AG10803 (cell line): ENCODE results near the gene B3GALNT2.

ENCODE experiments used
- DNase-seq: peaks from one replicate; pipeline ENCODE4 v3.0.0; 2010; ENCODE audit warnings: low read depth
- H3K4me3 ChIP-seq: 2 replicates; pipeline ENCODE4 v1.5.1; 2011; ENCODE audit warnings: mild to moderate bottlenecking, low read length, control low read depth
- CTCF ChIP-seq: conservative IDR thresholded peaks from 2 replicates; pipeline ENCODE4 v1.5.1; 2011; ENCODE audit warnings: mild to moderate bottlenecking, low read length, control low read depth, inconsistent platforms

Gene B3GALNT2

GRCh38 chr1:235429143-235429542, 75.1 kb downstream of the B3GALNT2 start:
- peak; percentile 16 for DNase-seq
- TF ChIP-seq CTCF, result no peak
- no peak overlapping the region for H3K4me3 ChIP-seq

GRCh38 chr1:235427447-235427846, 76.8 kb downstream of the B3GALNT2 start:
- no peak for TF ChIP-seq CTCF
- no peak for DNase-seq
- no peak overlapping the region for H3K4me3 ChIP-seq

- TF ChIP-seq CTCF, result no peak
- no peak overlapping the region for H3K4me3 ChIP-seq
- no peak for DNase-seq
Observed at GRCh38 chr1:235426680-235427079, 77.6 kb downstream of the B3GALNT2 start.

- no peak overlapping the region for H3K4me3 ChIP-seq
- no peak for DNase-seq
- no peak for TF ChIP-seq CTCF
Observed at GRCh38 chr1:235426143-235426542, 78.1 kb downstream of the B3GALNT2 start.

- TF ChIP-seq CTCF, result no peak
Observed at GRCh38 chr1:235425357-235425756, 78.9 kb downstream of the B3GALNT2 start.

GRCh38 chr1:235424092-235424491, 80.2 kb downstream of the B3GALNT2 start:
- TF ChIP-seq CTCF, result no peak
- H3K4me3 ChIP-seq, result no peak overlapping the region
- DNase-seq, result no peak

More at GRCh38 chr1:235425357-235425756, 78.9 kb downstream of the B3GALNT2 start:
- no peak overlapping the region for H3K4me3 ChIP-seq
- no peak for DNase-seq

- H3K4me3 ChIP-seq, result no peak overlapping the region
- no peak for TF ChIP-seq CTCF
- DNase-seq, result no peak
Observed at GRCh38 chr1:235423214-235423652, 81.0 kb downstream of the B3GALNT2 start.
